HEK293T (cell line): ENCODE measurements around the gene OR51B4.

Experiments used
- ARNT ChIP-seq: fragments of 450-650 bp; IDR thresholded peaks from 2 replicates; pipeline ENCODE4 v1.6.1; 2017; ENCODE audit warnings: mild to moderate bottlenecking
- CTBP1 ChIP-seq: fragments of 450-650 bp; IDR thresholded peaks from 2 replicates; pipeline ENCODE4 v1.6.1; 2016; ENCODE audit warnings: borderline replicate concordance
- FOXA1 ChIP-seq: fragments of 450-650 bp; IDR thresholded peaks from 2 replicates; pipeline ENCODE4 v1.6.1; 2016; ENCODE audit warnings: mild to moderate bottlenecking
- FOXK2 ChIP-seq: fragments of 450-650 bp; IDR thresholded peaks from 2 replicates; pipeline ENCODE4 v1.6.1; 2016; ENCODE audit warnings: mild to moderate bottlenecking
- FOXM1 ChIP-seq: fragments of 450-650 bp; IDR thresholded peaks from 2 replicates; pipeline ENCODE4 v1.6.1; 2017; ENCODE audit warnings: mild to moderate bottlenecking, borderline replicate concordance
- SP1 ChIP-seq: fragments of 450-650 bp; IDR thresholded peaks from 2 replicates; pipeline ENCODE4 v1.6.1; 2017
- ZNF384 ChIP-seq: fragments of 450-650 bp; IDR thresholded peaks from 2 replicates; pipeline ENCODE4 v1.6.1; 2016

DNA sequence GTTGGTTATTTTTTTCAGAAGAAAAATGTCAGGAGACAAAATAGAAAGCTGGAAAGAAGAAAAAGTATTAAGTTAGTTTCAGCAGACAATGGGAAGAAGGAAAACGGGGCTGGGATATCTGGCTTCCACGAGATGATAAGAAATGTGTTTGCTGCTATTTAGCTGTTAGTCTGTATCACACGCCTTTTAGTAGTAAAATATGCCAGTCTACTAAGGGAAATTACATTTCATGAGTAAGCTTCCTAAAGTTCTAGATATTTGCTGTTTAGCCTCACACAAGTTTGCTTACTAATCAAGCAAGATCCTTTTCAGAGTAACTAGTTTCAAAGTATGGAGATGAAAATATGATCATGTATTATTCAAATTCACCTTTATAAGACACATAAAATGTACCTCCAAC, 1.5 kb downstream of the OR51B4 start:
- no peak for TF ChIP-seq FOXK2
- TF ChIP-seq CTBP1 = no peak
- no peak for TF ChIP-seq SP1
- TF ChIP-seq FOXM1 = no peak
- no peak for TF ChIP-seq FOXA1
- no peak for TF ChIP-seq ZNF384
- TF ChIP-seq ARNT = no peak
